WI38 (cell line): Measurements from ENCODE around the gene AAK1.

ENCODE experiments used
- H3K4me3 ChIP-seq: 2 replicates; pipeline ENCODE4 v1.5.1; 2011; ENCODE audit warnings: low read depth, mild to moderate bottlenecking, control low read depth, low read length
- TF ChIP-seq, protein P1 (sequence below): IDR thresholded peaks from 2 replicates; pipeline ENCODE4 v1.5.1; 2012; ENCODE audit warnings: low read depth, mild to moderate bottlenecking, control low read depth, low read length

AAK1 gene

GRCh38 chr2:69482471-69482870 is 161.1 kb downstream of the AAK1 start:
- TF ChIP-seq, protein P1, sequence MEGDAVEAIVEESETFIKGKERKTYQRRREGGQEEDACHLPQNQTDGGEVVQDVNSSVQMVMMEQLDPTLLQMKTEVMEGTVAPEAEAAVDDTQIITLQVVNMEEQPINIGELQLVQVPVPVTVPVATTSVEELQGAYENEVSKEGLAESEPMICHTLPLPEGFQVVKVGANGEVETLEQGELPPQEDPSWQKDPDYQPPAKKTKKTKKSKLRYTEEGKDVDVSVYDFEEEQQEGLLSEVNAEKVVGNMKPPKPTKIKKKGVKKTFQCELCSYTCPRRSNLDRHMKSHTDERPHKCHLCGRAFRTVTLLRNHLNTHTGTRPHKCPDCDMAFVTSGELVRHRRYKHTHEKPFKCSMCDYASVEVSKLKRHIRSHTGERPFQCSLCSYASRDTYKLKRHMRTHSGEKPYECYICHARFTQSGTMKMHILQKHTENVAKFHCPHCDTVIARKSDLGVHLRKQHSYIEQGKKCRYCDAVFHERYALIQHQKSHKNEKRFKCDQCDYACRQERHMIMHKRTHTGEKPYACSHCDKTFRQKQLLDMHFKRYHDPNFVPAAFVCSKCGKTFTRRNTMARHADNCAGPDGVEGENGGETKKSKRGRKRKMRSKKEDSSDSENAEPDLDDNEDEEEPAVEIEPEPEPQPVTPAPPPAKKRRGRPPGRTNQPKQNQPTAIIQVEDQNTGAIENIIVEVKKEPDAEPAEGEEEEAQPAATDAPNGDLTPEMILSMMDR = no peak

GRCh38 chr2:69481421-69481820 is 162.1 kb downstream of the AAK1 start:
- H3K4me3 ChIP-seq = no peak overlapping the region
- TF ChIP-seq, protein P1 = no peak

More at GRCh38 chr2:69482471-69482870, 161.1 kb downstream of the AAK1 start:
- H3K4me3 ChIP-seq = no peak overlapping the region

DNA sequence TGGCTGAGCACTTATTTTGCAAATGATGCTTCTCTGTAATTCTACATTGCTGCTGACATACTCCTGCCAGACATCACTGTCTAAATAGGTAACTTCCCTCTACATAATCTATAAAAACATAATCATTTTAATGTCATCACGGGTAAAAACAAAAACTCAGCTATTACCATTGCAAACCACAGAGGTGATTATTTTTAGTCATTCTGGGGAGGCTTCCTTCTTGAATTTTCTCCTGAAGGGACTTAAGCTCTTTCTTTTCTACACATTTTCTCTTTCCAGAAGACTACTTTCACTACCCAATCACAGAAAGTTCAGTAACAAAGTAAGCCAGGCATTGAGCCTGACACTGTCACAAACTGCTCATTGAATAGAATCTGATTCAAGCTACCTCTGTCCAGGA is 165.9 kb downstream of the AAK1 start:
- H3K4me3 ChIP-seq = no peak overlapping the region
- TF ChIP-seq, protein P1 = no peak

GRCh38 chr2:69474688-69475087 is 168.9 kb downstream of the AAK1 start:
- TF ChIP-seq, protein P1 = no peak
- no peak overlapping the region for H3K4me3 ChIP-seq

DNA sequence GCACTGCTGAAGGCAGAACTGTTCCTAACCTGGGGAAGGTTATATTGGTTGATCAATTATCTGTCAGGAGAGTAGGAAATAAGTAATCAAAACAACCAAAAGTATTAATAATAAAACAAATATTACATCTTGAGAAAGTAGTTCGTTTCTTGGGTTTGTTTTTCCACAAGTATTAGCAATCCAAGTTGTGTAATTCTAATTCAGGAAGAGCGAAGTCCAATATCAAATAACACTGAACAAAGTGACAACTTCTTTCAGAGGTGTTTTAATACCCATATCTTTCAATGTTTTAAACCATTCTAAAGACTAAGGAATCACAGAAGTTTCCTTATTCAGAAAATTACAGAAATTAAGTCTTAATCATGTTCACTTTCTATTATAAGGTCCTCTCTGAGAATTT is 171.7 kb downstream of the AAK1 start:
- TF ChIP-seq, protein P1 = no peak
- no peak overlapping the region for H3K4me3 ChIP-seq

GRCh38 chr2:69470911-69471310 is 172.6 kb downstream of the AAK1 start:
- no peak overlapping the region for H3K4me3 ChIP-seq
- TF ChIP-seq, protein P1 = no peak

- no peak overlapping the region for H3K4me3 ChIP-seq
- TF ChIP-seq, protein P1 = no peak
Measured at GRCh38 chr2:69469784-69470183, 173.8 kb downstream of the AAK1 start.
